Trophoblast cell (in vitro differentiated cells and primary cell): ENCODE data around the gene EIF4G3.
"Not testable (repeated sequence)": the region's sequence is repeated elsewhere in the genome, so short reads cannot be mapped to it uniquely, and the experiment has no call there.

Experiments
- DNase-seq, 2 donors: peaks; one replicate each; pipeline ENCODE4 v3.0.0-alpha.2; 2016
- H2AFZ ChIP-seq: 2 replicates; pipeline ENCODE4 v1.6.1; 2013; ENCODE audit warnings: low read length, moderate library complexity, mild to moderate bottlenecking; ENCODE audit not compliant: insufficient read depth, poor library complexity
- H2AK5ac ChIP-seq: 2 replicates; pipeline ENCODE4 v1.6.1; 2013; ENCODE audit warnings: mild to moderate bottlenecking, low read length
- H2BK120ac ChIP-seq: 2 replicates; pipeline ENCODE4 v1.6.1; 2013; ENCODE audit warnings: low read length, mild to moderate bottlenecking, moderate library complexity; ENCODE audit not compliant: insufficient read depth, poor library complexity
- H2BK12ac ChIP-seq: 2 replicates; pipeline ENCODE4 v1.6.1; 2013; ENCODE audit warnings: mild to moderate bottlenecking, low read length, moderate library complexity
- H2BK5ac ChIP-seq: 2 replicates; pipeline ENCODE4 v1.6.1; 2013; ENCODE audit warnings: low read length, low read depth, moderate library complexity, mild to moderate bottlenecking; ENCODE audit not compliant: poor library complexity
- H3K14ac ChIP-seq: 2 replicates; pipeline ENCODE4 v1.6.1; 2013; ENCODE audit warnings: mild to moderate bottlenecking, low read length
- H3K18ac ChIP-seq: 2 replicates; pipeline ENCODE4 v1.6.1; 2013; ENCODE audit warnings: mild to moderate bottlenecking, low read length
- H3K23ac ChIP-seq: 2 replicates; pipeline ENCODE4 v1.6.1; 2013; ENCODE audit warnings: low read length
- H3K27ac ChIP-seq: 2 replicates; pipeline ENCODE4 v1.5.1; 2013; ENCODE audit warnings: low read depth, mild to moderate bottlenecking, inconsistent platforms, low read length, moderate library complexity
- H3K27me3 ChIP-seq: 2 replicates; pipeline ENCODE4 v1.6.1; 2013; ENCODE audit warnings: inconsistent platforms, mild to moderate bottlenecking, low read length, moderate library complexity; ENCODE audit not compliant: insufficient read depth
- H3K36me3 ChIP-seq, 2 experiments: 1 replicate in 1 of 2; 2 replicates in 1 of 2; pipeline ENCODE4 v1.6.1; 2013; ENCODE audit warnings: low read length in 2 of 2, mild to moderate bottlenecking in 2 of 2, moderate library complexity in 1 of 2; ENCODE audit not compliant: insufficient read depth in 2 of 2, control insufficient read depth in 1 of 2
- H3K4ac ChIP-seq: 2 replicates; pipeline ENCODE4 v1.6.1; 2013; ENCODE audit warnings: low read depth, mild to moderate bottlenecking, low read length, moderate library complexity
- H3K4me1 ChIP-seq, 2 experiments: 1 replicate in 1 of 2; 2 replicates in 1 of 2; pipeline ENCODE4 v1.6.1; 2013; ENCODE audit warnings: low read length in 2 of 2, mild to moderate bottlenecking in 2 of 2, moderate library complexity in 1 of 2; ENCODE audit not compliant: insufficient read depth in 2 of 2, control insufficient read depth in 1 of 2
- H3K4me2 ChIP-seq: 2 replicates; pipeline ENCODE4 v1.6.1; 2013; ENCODE audit warnings: inconsistent platforms, mild to moderate bottlenecking, low read length, moderate library complexity
- H3K4me3 ChIP-seq: 2 replicates; pipeline ENCODE4 v1.5.1; 2013; ENCODE audit warnings: mild to moderate bottlenecking, low read depth, low read length, inconsistent platforms
- H3K79me1 ChIP-seq: one replicate; pipeline ENCODE4 v1.6.1; 2013; ENCODE audit warnings: low read length
- H3K79me2 ChIP-seq: 2 replicates; pipeline ENCODE4 v1.6.1; 2013; ENCODE audit warnings: low read length, mild to moderate bottlenecking; ENCODE audit not compliant: control insufficient read depth, insufficient read depth, poor library complexity
- H3K9ac ChIP-seq: 2 replicates; pipeline ENCODE4 v1.6.1; 2013; ENCODE audit warnings: mild to moderate bottlenecking, low read length
- H3K9me3 ChIP-seq: 2 replicates; pipeline ENCODE4 v1.6.1; 2013; ENCODE audit warnings: low read depth, mild to moderate bottlenecking, control low read depth, inconsistent platforms, low read length; ENCODE audit not compliant: insufficient read depth
- H4K12ac ChIP-seq: 2 replicates; pipeline ENCODE4 v1.6.1; 2013; ENCODE audit warnings: low read depth, mild to moderate bottlenecking, low read length, moderate library complexity
- H4K8ac ChIP-seq: 2 replicates; pipeline ENCODE4 v1.6.1; 2013; ENCODE audit warnings: low read depth, mild to moderate bottlenecking, low read length, moderate library complexity
- H4K91ac ChIP-seq: one replicate; pipeline ENCODE4 v1.6.1; 2013; ENCODE audit warnings: low read depth, mild to moderate bottlenecking, low read length, moderate library complexity
- WGBS: extraction: QIAGEN DNeasy Blood & Tissue Kit; methylation state at CpG from one replicate; pipeline ENCODE4 v1.1.7; 2013; ENCODE audit warnings: missing lambda C conversion rate; ENCODE audit not compliant: insufficient read length, insufficient coverage; ENCODE audit errors: extremely low coverage; 5-methylcytosine and 5-hydroxymethylcytosine counted together

Gene EIF4G3

DNA sequence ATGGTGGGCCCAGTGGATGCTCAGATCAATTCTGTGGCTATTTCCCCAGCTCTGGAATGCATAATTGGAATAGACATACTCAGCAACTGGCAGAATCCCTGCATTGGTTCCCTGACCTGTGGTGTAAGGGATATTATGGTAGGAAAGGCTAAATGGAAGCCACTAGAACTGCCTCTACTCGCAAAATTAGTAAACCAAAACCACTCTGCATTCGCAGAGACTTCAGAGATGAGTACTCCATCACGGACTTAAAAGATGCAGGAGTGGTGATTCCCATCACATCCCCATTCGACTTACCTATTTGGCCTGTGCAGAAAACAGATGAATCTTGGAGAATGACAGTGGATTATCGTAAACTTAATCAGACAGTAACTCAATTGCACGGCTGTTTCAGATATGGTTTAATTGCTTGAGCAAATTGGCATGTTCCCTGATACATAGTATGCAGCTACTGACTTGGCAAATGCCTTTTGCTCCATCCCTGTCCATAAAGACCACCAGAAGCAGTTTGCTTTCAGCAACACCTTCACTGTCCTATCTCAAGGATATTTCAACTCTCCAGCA is 31.5 kb upstream of the EIF4G3 start:
- WGBS = no CpG with 5 or more reads among the region's 6 CpGs
- not testable (repeated sequence) for H2AFZ ChIP-seq, H3K18ac ChIP-seq, H3K9ac ChIP-seq, H3K4ac ChIP-seq, H3K14ac ChIP-seq, H3K4me2 ChIP-seq, H3K27ac ChIP-seq, H3K36me3 ChIP-seq, H3K23ac ChIP-seq, H4K8ac ChIP-seq, H3K27me3 ChIP-seq, H2BK12ac ChIP-seq, H3K9me3 ChIP-seq, H4K12ac ChIP-seq, H3K79me2 ChIP-seq, H2BK5ac ChIP-seq, H4K91ac ChIP-seq, H3K79me1 ChIP-seq, H2AK5ac ChIP-seq, H3K4me1 ChIP-seq, DNase-seq, H2BK120ac ChIP-seq, H3K4me3 ChIP-seq

DNA sequence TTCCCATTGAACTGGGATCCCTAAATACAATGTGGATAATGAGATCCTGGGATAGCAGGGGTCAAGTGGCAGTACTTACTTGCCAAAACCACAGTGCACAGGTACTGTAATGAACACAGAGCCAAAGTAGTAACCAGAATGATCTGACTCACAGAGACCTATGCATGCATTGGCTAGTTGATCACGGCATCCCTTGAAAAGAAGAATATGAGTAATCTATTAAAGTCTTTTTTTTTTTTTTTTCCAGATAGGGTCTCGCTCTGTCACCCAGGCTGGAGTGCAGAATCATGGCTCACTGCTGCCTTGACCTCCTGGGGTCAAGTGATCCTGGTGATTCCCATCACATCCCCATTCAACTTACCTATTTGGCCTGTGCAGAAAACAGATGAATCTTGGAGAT is 29.4 kb upstream of the EIF4G3 start:
- Histone ChIP-seq H3K4me2 (no peak overlapping the region), H3K14ac (no peak overlapping the region), H3K18ac (no peak overlapping the region), H3K36me3 (no peaks in the 10 kb centered on the region), H2AFZ (no peak overlapping the region), H3K4ac (no peak overlapping the region), H3K4me1 (no peaks in the 10 kb centered on the region), H4K91ac (no peak overlapping the region), H3K9ac (no peak overlapping the region), H4K8ac (no peak overlapping the region), H2BK12ac (no peak overlapping the region), H2BK5ac (no peak overlapping the region), H3K79me2 (no peaks in the 10 kb centered on the region), H3K9me3 (no peaks in the 10 kb centered on the region), H2AK5ac (no peak overlapping the region), H3K27me3 (no peaks in the 10 kb centered on the region), H3K79me1 (no peaks in the 10 kb centered on the region), H3K23ac (no peak overlapping the region), H4K12ac (no peak overlapping the region), H3K4me3 (no peak overlapping the region), H3K27ac (no peak overlapping the region), H2BK120ac (no peak overlapping the region)
- no peak for DNase-seq
- no CpG with 5 or more reads among the region's 2 CpGs for WGBS

- no peak overlapping the region for H2BK120ac ChIP-seq
- H3K36me3 ChIP-seq = no peaks in the 10 kb centered on the region
- H4K8ac ChIP-seq = no peak overlapping the region
- H4K91ac ChIP-seq = no peak overlapping the region
- no peaks in the 10 kb centered on the region for H3K4me1 ChIP-seq
- H2BK5ac ChIP-seq = no peak overlapping the region
- H3K27me3 ChIP-seq = no peaks in the 10 kb centered on the region
- H2BK12ac ChIP-seq = no peak overlapping the region
- H3K23ac ChIP-seq = no peak overlapping the region
- no peak overlapping the region for H3K4me3 ChIP-seq
- no peak overlapping the region for H3K4ac ChIP-seq
- no peak overlapping the region for H3K18ac ChIP-seq
- H3K9me3 ChIP-seq = no peaks in the 10 kb centered on the region
- H2AFZ ChIP-seq = no peak overlapping the region
- H3K79me1 ChIP-seq = no peaks in the 10 kb centered on the region
- H4K12ac ChIP-seq = no peak overlapping the region
- WGBS = no CpG with 5 or more reads among the region's 5 CpGs
- H2AK5ac ChIP-seq = no peak overlapping the region
- H3K79me2 ChIP-seq = no peaks in the 10 kb centered on the region
- H3K27ac ChIP-seq = no peak overlapping the region
- no peak for DNase-seq
- H3K14ac ChIP-seq = no peak overlapping the region
- H3K4me2 ChIP-seq = no peak overlapping the region
- no peak overlapping the region for H3K9ac ChIP-seq
These were observed 28.7 kb upstream of the EIF4G3 start for GRCh38 chr1:21205416-21205815.

GRCh38 chr1:21201650-21202049 is 25.0 kb upstream of the EIF4G3 start:
- no peak for DNase-seq
- Histone ChIP-seq H3K4me1 (no peaks in the 10 kb centered on the region), H2AFZ (no peak overlapping the region), H3K79me2 (no peaks in the 10 kb centered on the region), H3K27me3 (no peaks in the 10 kb centered on the region), H3K23ac (no peak overlapping the region), H3K18ac (no peak overlapping the region), H3K27ac (no peak overlapping the region), H3K14ac (no peak overlapping the region), H2BK5ac (no peak overlapping the region), H3K4ac (no peak overlapping the region), H2BK120ac (no peak overlapping the region), H3K9me3 (peaks cover 3% of the 10 kb centered on the region), H3K9ac (no peak overlapping the region), H3K4me3 (no peak overlapping the region), H3K79me1 (no peaks in the 10 kb centered on the region), H3K4me2 (no peak overlapping the region), H4K12ac (no peak overlapping the region), H3K36me3 (no peaks in the 10 kb centered on the region), H4K8ac (no peak overlapping the region), H2AK5ac (no peak overlapping the region), H4K91ac (no peak overlapping the region), H2BK12ac (no peak overlapping the region)
- no CpG with 5 or more reads among the region's 4 CpGs for WGBS
